Loucy (cell line): ENCODE data around the gene RAB5A.

Source experiments
- EZH2phosphoT487 ChIP-seq: fragments of 200-600 bp; IDR thresholded peaks from 2 replicates; pipeline ENCODE4 v1.6.1; 2018; ENCODE audit warnings: antibody characterized with exemption, mild to moderate bottlenecking, moderate library complexity, borderline replicate concordance
- TF ChIP-seq, protein P1 (sequence below): fragments of 200-600 bp; sonication (generic); conservative IDR thresholded peaks from 2 replicates; pipeline ENCODE4 v1.5.1; 2014; ENCODE audit warnings: mild to moderate bottlenecking, antibody characterized with exemption, low read length

DNA sequence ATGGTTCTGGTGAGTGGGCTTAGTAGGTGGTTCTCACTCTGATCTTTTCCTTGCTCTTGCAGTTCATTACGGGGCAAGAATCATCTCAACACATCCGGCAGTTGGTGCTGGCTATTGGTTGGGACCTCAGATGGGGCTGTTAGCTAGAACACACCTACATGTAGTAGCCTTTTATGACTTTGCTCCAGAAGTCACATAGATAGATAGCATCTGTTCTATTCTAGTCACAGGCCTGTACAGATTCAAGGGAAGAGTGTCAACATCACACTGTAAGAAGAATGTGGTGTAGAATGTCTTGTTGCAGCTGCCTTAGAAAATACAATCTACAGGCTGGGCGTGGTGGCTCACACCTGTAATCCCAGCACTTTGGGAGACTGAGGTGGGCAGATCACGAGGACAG lies 15.1 kb downstream of the RAB5A start:
- TF ChIP-seq, protein P1, sequence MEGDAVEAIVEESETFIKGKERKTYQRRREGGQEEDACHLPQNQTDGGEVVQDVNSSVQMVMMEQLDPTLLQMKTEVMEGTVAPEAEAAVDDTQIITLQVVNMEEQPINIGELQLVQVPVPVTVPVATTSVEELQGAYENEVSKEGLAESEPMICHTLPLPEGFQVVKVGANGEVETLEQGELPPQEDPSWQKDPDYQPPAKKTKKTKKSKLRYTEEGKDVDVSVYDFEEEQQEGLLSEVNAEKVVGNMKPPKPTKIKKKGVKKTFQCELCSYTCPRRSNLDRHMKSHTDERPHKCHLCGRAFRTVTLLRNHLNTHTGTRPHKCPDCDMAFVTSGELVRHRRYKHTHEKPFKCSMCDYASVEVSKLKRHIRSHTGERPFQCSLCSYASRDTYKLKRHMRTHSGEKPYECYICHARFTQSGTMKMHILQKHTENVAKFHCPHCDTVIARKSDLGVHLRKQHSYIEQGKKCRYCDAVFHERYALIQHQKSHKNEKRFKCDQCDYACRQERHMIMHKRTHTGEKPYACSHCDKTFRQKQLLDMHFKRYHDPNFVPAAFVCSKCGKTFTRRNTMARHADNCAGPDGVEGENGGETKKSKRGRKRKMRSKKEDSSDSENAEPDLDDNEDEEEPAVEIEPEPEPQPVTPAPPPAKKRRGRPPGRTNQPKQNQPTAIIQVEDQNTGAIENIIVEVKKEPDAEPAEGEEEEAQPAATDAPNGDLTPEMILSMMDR: no peak
- no peak for TF ChIP-seq EZH2phosphoT487
